Left ventricle myocardium inferior (tissue), 1 donor: ENCODE measurements around the gene FLG2. TPM values are rescaled to one million over a fixed set of nuclear protein-coding genes. Genes with fewer than 3 reads are reported as not detected.
A peak's percentile ranks its signal among the peaks of the same experiment; 100 is the strongest.

Experiments
- DNase-seq: peaks from one replicate; pipeline ENCODE4 v3.0.0-alpha.2; 2020
- H3K27ac ChIP-seq: fragments of 200-600 bp; replicated peaks from 2 replicates; pipeline ENCODE4 v1.8.0; 2021
- H3K27me3 ChIP-seq: fragments of 200-600 bp; 2 replicates; pipeline ENCODE4 v1.8.0; 2021; ENCODE audit warnings: low read depth
- H3K36me3 ChIP-seq: fragments of 200-600 bp; 2 replicates; pipeline ENCODE4 v1.8.0; 2021
- H3K4me1 ChIP-seq: fragments of 200-600 bp; 2 replicates; pipeline ENCODE4 v1.8.0; 2021
- H3K4me3 ChIP-seq: fragments of 200-600 bp; 2 replicates; pipeline ENCODE4 v1.8.0; 2021; ENCODE audit warnings: mild to moderate bottlenecking, moderate library complexity
- H3K9me3 ChIP-seq: fragments of 200-600 bp; replicated peaks from 2 replicates; pipeline ENCODE4 v1.8.0; 2021
- CTCF ChIP-seq: fragments of 200-600 bp; IDR thresholded peaks from 2 replicates; pipeline ENCODE4 v1.8.0; 2021; ENCODE audit warnings: antibody characterized with exemption, mild to moderate bottlenecking, borderline replicate concordance
- intact Hi-C: fragments of 100-400 bp; cut with micrococcal nuclease; formaldehyde crosslinking; loops from one replicate; pipeline ENCODE4 v1.11.0; 2022
- long read RNA-seq: library from polyadenylated mRNA; unstranded; transcript quantifications from one replicate; pipeline ENCODE4 v2.0.0, GENCODE V29; 2021
- total RNA-seq: library from RNA; stranded (reverse); fragmentation: NEBNext Ultra II Directional; extraction: Animal tissue kit (Norgen Biotek cat#: 25700); gene quantifications from one replicate; pipeline ENCODE4 v1.2.1, GENCODE V29; 2021
- donor health status: DM: no; HTN: yes; CAD: no; lungs with severe emphysema.

Gene FLG2
- not detected for total RNA-seq
- long read RNA-seq, result 0 reads

- DNase-seq, result no peak
- Histone ChIP-seq H3K9me3 (no peaks in the 10 kb centered on the region), H3K36me3 (no peaks in the 10 kb centered on the region), H3K4me3 (no peak within 1 kb of the TSS), H3K27ac (no peak within 1 kb of the TSS), H3K4me1 (no peaks in the 10 kb centered on the region), H3K27me3 (no peaks in the 10 kb centered on the region)
- TF ChIP-seq CTCF, result no peak
- intact Hi-C loops, result no loop called here
Measured at GRCh38 chr1:152359906-152360305, at the start of gene FLG2. FLG2 (minus strand) TSS chr1:152360006; CDS start chr1:152358884, 1,122 bp downstream.

GRCh38 chr1:152408664-152409063, 48.9 kb upstream of the FLG2 start:
- Histone ChIP-seq H3K4me3 (no peak overlapping the region), H3K36me3 (no peaks in the 10 kb centered on the region), H3K4me1 (no peaks in the 10 kb centered on the region), H3K27me3 (peaks cover 35% of the 10 kb centered on the region), H3K9me3 (no peaks in the 10 kb centered on the region), H3K27ac (no peak overlapping the region)
- intact Hi-C loops, result no loop called here
- DNase-seq, result no peak
- no peak for TF ChIP-seq CTCF

GRCh38 chr1:152398812-152399698, 39.2 kb upstream of the FLG2 start:
- no peak overlapping the region for H3K4me3 ChIP-seq
- intact Hi-C loops, result no loop called here
- H3K27ac ChIP-seq, result no peak overlapping the region
- H3K9me3 ChIP-seq, result no peaks in the 10 kb centered on the region
- peak; percentile 39 for TF ChIP-seq CTCF
- no peaks in the 10 kb centered on the region for H3K4me1 ChIP-seq
- H3K36me3 ChIP-seq, result no peaks in the 10 kb centered on the region
- DNase-seq, result no peak
- H3K27me3 ChIP-seq, result peaks cover 21% of the 10 kb centered on the region

GRCh38 chr1:152397474-152397873, 37.7 kb upstream of the FLG2 start:
- TF ChIP-seq CTCF, result no peak
- no peaks in the 10 kb centered on the region for H3K9me3 ChIP-seq
- H3K27me3 ChIP-seq, result peaks cover 27% of the 10 kb centered on the region
- H3K36me3 ChIP-seq, result no peaks in the 10 kb centered on the region
- H3K4me3 ChIP-seq, result no peak overlapping the region
- H3K27ac ChIP-seq, result no peak overlapping the region
- intact Hi-C loops, result no loop called here
- no peak for DNase-seq
- H3K4me1 ChIP-seq, result no peaks in the 10 kb centered on the region

- DNase-seq, result no peak
- no peaks in the 10 kb centered on the region for H3K36me3 ChIP-seq
- no peaks in the 10 kb centered on the region for H3K9me3 ChIP-seq
- no peak for TF ChIP-seq CTCF
- H3K27ac ChIP-seq, result no peak overlapping the region
- intact Hi-C loops, result no loop called here
- peaks cover 43% of the 10 kb centered on the region for H3K27me3 ChIP-seq
- H3K4me1 ChIP-seq, result no peaks in the 10 kb centered on the region
- H3K4me3 ChIP-seq, result no peak overlapping the region
Measured at GRCh38 chr1:152394151-152394550, 34.3 kb upstream of the FLG2 start.
